ENCODE measurements around the gene CACNA2D3. TPM values are rescaled to one million over a fixed set of nuclear protein-coding genes. Genes with fewer than 3 reads are reported as not detected.

Gene CACNA2D3
- total RNA-seq, 1 experiment from 2014 or later = 0.59 TPM

DNA sequence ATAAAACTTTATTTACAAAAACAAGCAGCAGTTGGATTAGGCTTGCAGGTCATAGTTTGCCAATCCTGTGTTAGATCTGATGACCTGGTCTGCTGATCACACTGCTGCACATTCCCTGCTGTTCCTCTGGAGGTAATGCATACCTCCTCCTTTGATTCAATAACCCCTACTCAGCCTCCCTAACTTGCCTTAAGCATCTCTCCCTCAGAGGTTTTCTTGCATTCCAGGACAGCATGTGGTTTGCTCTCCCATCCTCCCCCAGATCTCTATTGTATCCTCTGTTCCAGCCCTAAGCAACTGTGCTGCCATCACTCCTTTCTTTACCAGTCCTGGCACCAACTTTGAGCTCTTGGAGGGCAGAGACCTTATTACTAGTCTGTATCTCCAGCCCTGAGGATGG lies 63.4 kb downstream of the CACNA2D3 start:
- TF ChIP-seq, protein P1, sequence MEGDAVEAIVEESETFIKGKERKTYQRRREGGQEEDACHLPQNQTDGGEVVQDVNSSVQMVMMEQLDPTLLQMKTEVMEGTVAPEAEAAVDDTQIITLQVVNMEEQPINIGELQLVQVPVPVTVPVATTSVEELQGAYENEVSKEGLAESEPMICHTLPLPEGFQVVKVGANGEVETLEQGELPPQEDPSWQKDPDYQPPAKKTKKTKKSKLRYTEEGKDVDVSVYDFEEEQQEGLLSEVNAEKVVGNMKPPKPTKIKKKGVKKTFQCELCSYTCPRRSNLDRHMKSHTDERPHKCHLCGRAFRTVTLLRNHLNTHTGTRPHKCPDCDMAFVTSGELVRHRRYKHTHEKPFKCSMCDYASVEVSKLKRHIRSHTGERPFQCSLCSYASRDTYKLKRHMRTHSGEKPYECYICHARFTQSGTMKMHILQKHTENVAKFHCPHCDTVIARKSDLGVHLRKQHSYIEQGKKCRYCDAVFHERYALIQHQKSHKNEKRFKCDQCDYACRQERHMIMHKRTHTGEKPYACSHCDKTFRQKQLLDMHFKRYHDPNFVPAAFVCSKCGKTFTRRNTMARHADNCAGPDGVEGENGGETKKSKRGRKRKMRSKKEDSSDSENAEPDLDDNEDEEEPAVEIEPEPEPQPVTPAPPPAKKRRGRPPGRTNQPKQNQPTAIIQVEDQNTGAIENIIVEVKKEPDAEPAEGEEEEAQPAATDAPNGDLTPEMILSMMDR (conservative IDR thresholded peaks at IDR 0.05) = no peak
- no peak for TF ChIP-seq EZH2 (IDR thresholded peaks at IDR 0.05; ENCODE audit: low read depth)
- H4K20me1 ChIP-seq (ENCODE audit: insufficient read depth) = no peaks in the 10 kb centered on the region
- ChIA-PET POLR2A (ENCODE audit: unreplicated experiment) (no interaction called here), CTCF (no interaction called here)
- no peaks in the 10 kb centered on the region for H3K9me2 ChIP-seq (ENCODE audit: insufficient read depth)
- no peaks in the 10 kb centered on the region for H3K79me2 ChIP-seq (ENCODE audit: low read depth)
- H2AFZ ChIP-seq = no peak overlapping the region
- DNase-seq = no peak
- no peaks in the 10 kb centered on the region for H3K27me3 ChIP-seq (ENCODE audit: insufficient read depth, low read depth)
- H3K36me3 ChIP-seq (ENCODE audit: low read depth) = no peaks in the 10 kb centered on the region
- no peaks in the 10 kb centered on the region for H3F3A ChIP-seq (ENCODE audit: insufficient read depth, low read depth)
- no TSS peak for BruUV-seq (replicated peaks)
- H3K27ac ChIP-seq = no peak overlapping the region
- H3K9me3 ChIP-seq (ENCODE audit: insufficient read depth, low read depth) = no peaks in the 10 kb centered on the region
- H3K4me1 ChIP-seq (replicated peaks; ENCODE audit: insufficient read depth) = no peaks in the 10 kb centered on the region
- H3K4me2 ChIP-seq = no peak overlapping the region
- intact Hi-C loops (cut with micrococcal nuclease; ENCODE audit: unreplicated experiment) = no loop called here
- no peak overlapping the region for H3K4me3 ChIP-seq

DNA sequence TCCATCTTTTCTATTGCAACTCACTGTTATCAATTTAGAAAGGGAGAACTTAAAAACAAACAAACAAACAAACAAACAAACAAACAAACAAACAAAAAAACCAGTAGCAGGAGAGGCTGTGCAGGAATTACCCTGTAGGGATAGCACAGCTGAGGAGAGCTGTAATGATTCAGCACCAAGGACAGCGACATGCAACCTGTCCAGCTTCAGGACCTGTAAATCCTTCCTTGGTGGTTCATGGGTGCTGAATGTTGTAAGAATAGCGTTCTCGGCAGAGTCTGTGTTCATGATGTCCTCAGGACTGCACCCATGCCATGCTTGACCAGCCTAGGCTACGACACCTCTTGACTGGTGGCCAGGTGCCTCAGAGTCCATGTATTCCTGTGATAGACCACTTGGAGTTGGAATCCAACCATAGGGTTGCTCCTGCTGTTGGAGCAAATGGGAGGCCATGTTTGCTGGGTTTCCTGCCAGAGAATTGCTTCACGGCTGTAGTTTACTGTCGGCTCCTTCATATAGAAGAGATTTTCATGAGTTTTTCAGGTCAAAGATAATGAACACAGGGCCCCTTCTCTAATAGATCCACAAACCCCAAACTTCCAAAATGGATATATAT lies 65.9 kb downstream of the CACNA2D3 start:
- POLR2A ChIA-PET (ENCODE audit: unreplicated experiment) = no interaction called here

GRCh38 chr3:54191220-54191619 lies 68.9 kb downstream of the CACNA2D3 start:
- no peak overlapping the region for H2AFZ ChIP-seq
- intact Hi-C loops (cut with micrococcal nuclease; ENCODE audit: unreplicated experiment) = no loop called here
- no peaks in the 10 kb centered on the region for H3K27me3 ChIP-seq (ENCODE audit: insufficient read depth, low read depth)
- ChIA-PET CTCF (no interaction called here), POLR2A (ENCODE audit: unreplicated experiment) (no interaction called here)
- no peaks in the 10 kb centered on the region for H3K79me2 ChIP-seq (ENCODE audit: low read depth)
- no peak overlapping the region for H3K27ac ChIP-seq
- H3K36me3 ChIP-seq (ENCODE audit: low read depth) = no peaks in the 10 kb centered on the region
- no peaks in the 10 kb centered on the region for H3K4me1 ChIP-seq (replicated peaks; ENCODE audit: insufficient read depth)
- H3F3A ChIP-seq (ENCODE audit: insufficient read depth, low read depth) = no peaks in the 10 kb centered on the region
- no peak overlapping the region for H3K4me2 ChIP-seq
- H3K9me2 ChIP-seq (ENCODE audit: insufficient read depth) = no peaks in the 10 kb centered on the region
- no peaks in the 10 kb centered on the region for H3K9me3 ChIP-seq (ENCODE audit: insufficient read depth, low read depth)
- H4K20me1 ChIP-seq (ENCODE audit: insufficient read depth) = no peaks in the 10 kb centered on the region
- no peak for DNase-seq
- TF ChIP-seq, protein P1 (conservative IDR thresholded peaks at IDR 0.05) = no peak
- no peak for TF ChIP-seq EZH2 (IDR thresholded peaks at IDR 0.05; ENCODE audit: low read depth)
- H3K4me3 ChIP-seq = no peak overlapping the region
- BruUV-seq (replicated peaks) = no TSS peak

More for the DNA sequence above, 65.9 kb downstream of the CACNA2D3 start:
- no peaks in the 10 kb centered on the region for H3K79me2 ChIP-seq (ENCODE audit: low read depth)
- no peaks in the 10 kb centered on the region for H3K9me3 ChIP-seq (ENCODE audit: insufficient read depth, low read depth)
- no peaks in the 10 kb centered on the region for H3K36me3 ChIP-seq (ENCODE audit: low read depth)
- BruUV-seq (replicated peaks) = no TSS peak
- H3K4me3 ChIP-seq = no peak overlapping the region
- peak in 1 of 2 experiments; percentile 15 for DNase-seq
- intact Hi-C loops (cut with micrococcal nuclease; ENCODE audit: unreplicated experiment) = no loop called here
- H3K27me3 ChIP-seq (ENCODE audit: insufficient read depth, low read depth) = no peaks in the 10 kb centered on the region
- H4K20me1 ChIP-seq (ENCODE audit: insufficient read depth) = no peaks in the 10 kb centered on the region
- no peaks in the 10 kb centered on the region for H3F3A ChIP-seq (ENCODE audit: insufficient read depth, low read depth)
- no peak for TF ChIP-seq EZH2 (IDR thresholded peaks at IDR 0.05; ENCODE audit: low read depth)
- TF ChIP-seq, protein P1 (conservative IDR thresholded peaks at IDR 0.05) = no peak
- CTCF ChIA-PET = no interaction called here
- H3K4me1 ChIP-seq (replicated peaks; ENCODE audit: insufficient read depth) = no peaks in the 10 kb centered on the region
- no peak overlapping the region for H2AFZ ChIP-seq
- no peak overlapping the region for H3K27ac ChIP-seq
- no peaks in the 10 kb centered on the region for H3K9me2 ChIP-seq (ENCODE audit: insufficient read depth)
- no peak overlapping the region for H3K4me2 ChIP-seq

All from PC-9 (cell line).